Esophagus squamous epithelium (tissue), 5 donors: ENCODE results near the gene GNA12. TPM values are rescaled to one million over a fixed set of nuclear protein-coding genes. Genes with fewer than 3 reads are reported as not detected.
A peak's percentile ranks its signal among the peaks of the same experiment; 100 is the strongest.

Source experiments
- DNase-seq: peaks from one replicate; lab custom pipeline; 2025; lab: John Stamatoyannopoulos, UW
- H3K27ac ChIP-seq, 4 donors: fragments of 200-600 bp; sonication (generic); one replicate each; pipeline ENCODE4 v1.5.1; 2016 to 2019; ENCODE audit warnings: mild to moderate bottlenecking in 1 of 4
- H3K27me3 ChIP-seq, 4 donors: fragments of 200-600 bp; sonication (generic); 1 replicate in 3 of 4; 2 replicates in 1 of 4; pipeline versions ENCODE4 v1.5.1 to v1.6.0; 2017 to 2021; ENCODE audit warnings: antibody characterized with exemption in 1 of 4
- H3K36me3 ChIP-seq, 3 donors: fragments of 200-600 bp; sonication (generic); one replicate each; pipeline ENCODE4 v1.5.1; 2016 to 2019
- H3K4me1 ChIP-seq, 3 donors: fragments of 200-600 bp; sonication (generic); one replicate each; pipeline ENCODE4 v1.5.1; 2017 to 2019
- H3K4me3 ChIP-seq, 4 donors: fragments of 200-600 bp; sonication (generic); 1 replicate in 3 of 4; 2 replicates in 1 of 4; pipeline ENCODE4 v1.5.1; 2016 to 2019; ENCODE audit warnings: mild to moderate bottlenecking in 2 of 4, moderate library complexity in 1 of 4
- H3K9me3 ChIP-seq, 3 donors: fragments of 200-600 bp; sonication (generic); one replicate each; pipeline ENCODE4 v1.5.1; 2016 to 2019
- POLR2A ChIP-seq, 4 donors: fragments of 450-650 bp; IDR thresholded peaks; one replicate each; pipeline ENCODE4 v1.6.1; 2017; ENCODE audit warnings: antibody characterized with exemption in 4 of 4, mild to moderate bottlenecking in 4 of 4, moderate library complexity in 3 of 4
- WGBS, 2 donors: methylation state at CpG; one replicate each; pipeline ENCODE4 v1.1.5; 2018; 5-methylcytosine and 5-hydroxymethylcytosine counted together
- intact Hi-C: fragments of 100-400 bp; cut with DNase I; formaldehyde crosslinking; loops from one replicate; pipeline ENCODE4 v1.15.0; 2022
- total RNA-seq, 4 donors: library from RNA; depleted of rRNA; stranded (reverse); fragments of >200 nt; gene quantifications; one replicate each; pipeline ENCODE4 v1.1.0, GENCODE V29; 2016
- TF ChIP-seq, protein P1 (sequence below), 6 experiments: fragments of 450-650 bp in 4 of 6; fragments of 200-600 bp in 2 of 6; sonication (generic) in 2 of 6; IDR thresholded peaks; one replicate each; pipeline ENCODE4 v1.5.1; 2016 to 2019; ENCODE audit warnings: antibody characterized with exemption in 6 of 6, mild to moderate bottlenecking in 4 of 6, moderate library complexity in 4 of 6
- donor health status: DM: yes; HTN: yes; CAD: no.

The GNA12 gene
- total RNA-seq, 4 donors from 2014 or later: 6.6 to 11.6 (median 7.6) TPM

DNA sequence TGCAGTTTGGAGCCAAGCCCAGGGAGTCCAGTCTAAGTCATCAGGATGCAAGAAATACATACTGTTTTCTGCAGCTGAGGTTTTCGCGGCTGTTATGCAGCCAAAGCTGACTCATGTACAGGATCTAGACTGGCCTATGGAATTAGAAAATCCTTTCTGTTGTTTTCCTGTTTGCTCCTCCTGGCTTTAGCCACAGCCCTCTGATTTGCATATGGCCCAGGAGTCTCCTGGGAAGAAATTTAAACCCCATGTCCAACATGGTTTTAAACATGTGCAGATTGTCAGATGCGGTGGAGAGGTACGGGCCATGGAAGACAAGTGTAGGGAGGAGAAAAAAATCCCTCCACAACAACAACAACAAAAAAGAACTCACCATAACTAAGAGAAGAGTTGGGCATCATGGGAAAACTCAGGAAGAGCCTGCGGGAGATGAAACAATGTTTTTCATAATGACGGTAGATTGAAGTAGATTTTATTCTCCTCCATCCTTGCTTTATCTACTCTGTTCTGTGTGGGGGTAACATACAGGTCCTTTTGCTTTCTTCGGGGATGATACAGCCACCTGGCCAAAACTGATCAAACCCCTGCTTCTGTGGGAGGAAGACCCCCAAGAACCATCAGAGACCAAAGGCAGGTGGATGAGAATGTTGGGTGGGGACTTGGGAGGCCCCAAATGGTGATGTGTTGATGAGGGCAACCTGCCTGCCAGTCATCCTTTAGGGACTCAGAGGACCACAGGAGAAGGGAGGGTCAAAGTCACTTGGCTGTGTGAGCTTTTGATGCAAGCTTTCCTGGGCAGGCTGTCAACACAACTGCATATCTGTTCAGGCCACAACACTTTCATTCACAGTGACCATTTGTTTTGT lies 29.8 kb upstream of the GNA12 start:
- WGBS, 2 donors: 17 to 34% methylated on average over 6 to 7 of the region's 7 CpGs
- TF ChIP-seq, protein P1, sequence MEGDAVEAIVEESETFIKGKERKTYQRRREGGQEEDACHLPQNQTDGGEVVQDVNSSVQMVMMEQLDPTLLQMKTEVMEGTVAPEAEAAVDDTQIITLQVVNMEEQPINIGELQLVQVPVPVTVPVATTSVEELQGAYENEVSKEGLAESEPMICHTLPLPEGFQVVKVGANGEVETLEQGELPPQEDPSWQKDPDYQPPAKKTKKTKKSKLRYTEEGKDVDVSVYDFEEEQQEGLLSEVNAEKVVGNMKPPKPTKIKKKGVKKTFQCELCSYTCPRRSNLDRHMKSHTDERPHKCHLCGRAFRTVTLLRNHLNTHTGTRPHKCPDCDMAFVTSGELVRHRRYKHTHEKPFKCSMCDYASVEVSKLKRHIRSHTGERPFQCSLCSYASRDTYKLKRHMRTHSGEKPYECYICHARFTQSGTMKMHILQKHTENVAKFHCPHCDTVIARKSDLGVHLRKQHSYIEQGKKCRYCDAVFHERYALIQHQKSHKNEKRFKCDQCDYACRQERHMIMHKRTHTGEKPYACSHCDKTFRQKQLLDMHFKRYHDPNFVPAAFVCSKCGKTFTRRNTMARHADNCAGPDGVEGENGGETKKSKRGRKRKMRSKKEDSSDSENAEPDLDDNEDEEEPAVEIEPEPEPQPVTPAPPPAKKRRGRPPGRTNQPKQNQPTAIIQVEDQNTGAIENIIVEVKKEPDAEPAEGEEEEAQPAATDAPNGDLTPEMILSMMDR (IDR thresholded peaks at IDR 0.05): no peak
- no peak for TF ChIP-seq POLR2A (IDR thresholded peaks at IDR 0.05)

GRCh38 chr7:2873146-2873545 lies 29.0 kb upstream of the GNA12 start:
- WGBS, 2 donors: 72 to 76% methylated on average over 3 of the region's 10 CpGs
- no peaks in the 10 kb centered on the region for H3K9me3 ChIP-seq

More for the DNA sequence above, 29.8 kb upstream of the GNA12 start:
- H3K9me3 ChIP-seq: no peaks in the 10 kb centered on the region
- no peaks in the 10 kb centered on the region for H3K36me3 ChIP-seq
- H3K4me1 ChIP-seq: peaks cover 0 to 28% (median 4%) of the 10 kb centered on the region in 3 donors
- peaks cover 0 to 6% (median 0%) of the 10 kb centered on the region in 4 donors for H3K27me3 ChIP-seq
- DNase-seq: no peak
- H3K27ac ChIP-seq: peak overlapping the region in 1 of 4 donors; percentile 6
- intact Hi-C loops: no loop called here
- H3K4me3 ChIP-seq: no peak overlapping the region

GRCh38 chr7:2872296-2872874 lies 28.3 kb upstream of the GNA12 start:
- H3K9me3 ChIP-seq: no peaks in the 10 kb centered on the region
- H3K27ac ChIP-seq: no peak overlapping the region
- intact Hi-C loops: no loop called here
- peaks cover 0 to 24% (median 4%) of the 10 kb centered on the region in 3 donors for H3K4me1 ChIP-seq
- no peaks in the 10 kb centered on the region for H3K36me3 ChIP-seq
- 92% methylated on average over 10 of the region's 10 CpGs for WGBS, 2 donors
- no peak for DNase-seq
- no peak overlapping the region for H3K4me3 ChIP-seq
- TF ChIP-seq POLR2A (IDR thresholded peaks at IDR 0.05): no peak
- TF ChIP-seq, protein P1 (IDR thresholded peaks at IDR 0.05): no peak
- H3K27me3 ChIP-seq: peaks cover 0 to 6% (median 0%) of the 10 kb centered on the region in 4 donors

More at GRCh38 chr7:2873146-2873545, 29.0 kb upstream of the GNA12 start:
- H3K27ac ChIP-seq: peak overlapping the region in 1 of 4 donors; percentile 6
- TF ChIP-seq, protein P1 (IDR thresholded peaks at IDR 0.05): no peak
- H3K36me3 ChIP-seq: no peaks in the 10 kb centered on the region
- peaks cover 0 to 24% (median 4%) of the 10 kb centered on the region in 3 donors for H3K4me1 ChIP-seq
- DNase-seq: no peak
- H3K4me3 ChIP-seq: no peak overlapping the region
- H3K27me3 ChIP-seq: peaks cover 0 to 6% (median 0%) of the 10 kb centered on the region in 4 donors
- intact Hi-C loops: no loop called here

- Histone ChIP-seq H3K36me3 (no peaks in the 10 kb centered on the region), H3K4me1 (peaks cover 0 to 24% (median 4%) of the 10 kb centered on the region in 3 donors), H3K4me3 (peak overlapping the region in 2 of 4 donors; percentile 20 to 42), H3K9me3 (no peaks in the 10 kb centered on the region), H3K27me3 (peaks cover 0 to 6% (median 0%) of the 10 kb centered on the region in 4 donors), H3K27ac (peak overlapping the region in 2 of 4 donors; percentile 44 to 49)
- TF ChIP-seq, protein P1 (IDR thresholded peaks at IDR 0.05): no peak
- TF ChIP-seq POLR2A (IDR thresholded peaks at IDR 0.05): no peak
- WGBS, 2 donors: 14 to 16% methylated on average over 8 to 10 of the region's 10 CpGs
- no peak for DNase-seq
- intact Hi-C loops: no loop called here
Measured at GRCh38 chr7:2870471-2870931, 26.4 kb upstream of the GNA12 start.
